Eye (tissue), 1 donor: ENCODE measurements around the gene MAG.
A peak's percentile ranks its signal among the peaks of the same experiment; 100 is the strongest.

Experiments used
- DNase-seq: peaks from one replicate; pipeline ENCODE4 v3.0.0-alpha.2; 2015

MAG gene

DNA sequence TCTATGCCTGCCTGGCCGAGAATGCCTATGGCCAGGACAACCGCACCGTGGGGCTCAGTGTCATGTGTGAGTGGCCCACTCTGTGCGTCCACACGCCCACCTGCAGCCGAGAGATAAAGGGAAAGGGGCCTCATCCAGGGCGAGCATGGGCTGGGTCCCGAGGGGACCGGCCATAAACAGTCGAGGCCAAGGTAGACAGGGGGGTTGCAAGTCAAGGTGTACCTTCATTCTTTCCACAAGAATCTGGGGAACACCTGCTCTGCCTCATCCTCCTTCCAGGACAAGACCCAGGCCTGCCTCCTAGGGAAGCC, 8.3 kb downstream of the MAG start:
- no peak for DNase-seq

DNA sequence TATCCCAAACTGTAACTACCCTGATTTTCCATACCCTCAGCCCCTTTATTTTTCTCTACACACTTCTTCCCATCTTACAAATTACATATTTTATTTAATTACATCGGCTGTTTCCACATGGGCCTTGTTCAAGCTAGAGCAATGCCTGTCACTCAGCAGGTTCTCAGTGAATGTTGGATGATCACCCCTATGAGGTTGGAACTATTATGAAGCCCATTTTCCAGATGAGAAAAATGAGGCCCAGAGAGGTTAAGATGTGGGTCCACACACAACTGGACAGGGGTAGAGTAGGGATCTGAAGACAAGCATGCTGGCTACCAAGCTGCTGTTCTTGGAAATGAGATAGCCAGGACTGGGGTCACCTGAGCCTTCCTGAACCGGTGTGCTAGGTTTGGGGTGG, 10.0 kb downstream of the MAG start:
- no peak for DNase-seq

GRCh38 chr19:35302446-35302845, 10.5 kb downstream of the MAG start:
- DNase-seq: no peak

GRCh38 chr19:35303357-35303915, 11.5 kb downstream of the MAG start:
- DNase-seq: no peak

- no peak for DNase-seq
These were observed 12.1 kb downstream of the MAG start for GRCh38 chr19:35304036-35304435.

DNA sequence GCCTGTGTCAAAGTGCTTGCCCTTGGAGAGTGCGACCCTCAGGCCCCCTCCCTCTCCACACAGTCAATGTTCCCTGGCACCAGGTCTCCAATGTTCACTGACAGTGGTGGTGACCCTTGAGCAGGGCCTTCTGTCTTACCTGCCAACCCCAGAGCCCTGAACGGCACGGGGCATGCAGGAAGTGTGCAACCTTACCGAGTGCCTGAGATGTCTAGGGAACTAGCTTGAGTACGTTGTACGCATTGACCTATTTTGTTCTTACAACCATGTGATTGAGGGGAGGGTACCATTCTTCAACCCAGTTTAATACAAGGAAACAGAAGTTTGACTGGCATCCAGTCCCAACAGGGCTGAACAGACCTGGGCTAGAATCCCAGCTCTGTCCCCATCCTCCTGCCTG, 13.2 kb downstream of the MAG start:
- no peak for DNase-seq

GRCh38 chr19:35306473-35307246, 14.7 kb downstream of the MAG start:
- DNase-seq: no peak

GRCh38 chr19:35307931-35308330, 16.0 kb downstream of the MAG start:
- DNase-seq: no peak

DNA sequence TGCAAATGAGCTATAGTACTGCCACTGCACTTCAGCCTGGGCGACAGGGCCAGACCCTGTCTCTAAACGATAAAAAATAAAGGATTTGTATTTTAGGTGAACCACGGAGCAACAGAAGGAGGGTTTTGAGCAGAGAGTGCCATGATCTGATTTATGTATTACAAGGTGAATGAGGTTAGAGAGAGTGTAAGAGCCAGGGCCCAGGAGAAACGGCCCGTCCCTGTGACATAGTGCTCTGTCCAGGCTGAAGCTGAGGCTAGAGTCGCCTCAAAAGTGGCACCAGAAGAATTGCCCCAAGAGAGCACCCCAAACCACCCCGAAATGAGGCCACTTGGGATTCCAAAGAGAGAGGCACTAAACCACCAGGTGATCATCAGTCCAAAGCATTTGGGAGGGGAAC, 16.9 kb downstream of the MAG start:
- no peak for DNase-seq

- peak; percentile 82 for DNase-seq
These were observed 17.7 kb downstream of the MAG start for GRCh38 chr19:35309481-35310279.

DNA sequence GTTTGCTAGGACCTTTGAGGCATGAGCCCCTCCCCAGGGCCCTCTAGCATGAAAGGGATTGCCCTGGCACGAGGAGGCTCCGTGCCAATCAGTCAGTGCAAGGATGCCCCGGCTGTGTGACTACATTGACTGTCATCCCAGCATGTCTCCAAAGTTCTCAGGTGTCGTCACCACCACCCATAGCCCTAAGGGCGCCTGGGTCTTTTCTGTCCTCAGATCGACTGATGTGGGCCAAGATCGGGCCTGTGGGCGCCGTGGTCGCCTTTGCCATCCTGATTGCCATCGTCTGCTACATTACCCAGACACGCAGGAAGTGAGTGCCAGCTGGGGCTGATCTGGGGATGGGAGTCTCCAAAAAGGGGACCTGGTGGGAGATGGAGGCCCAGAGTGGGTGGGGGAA, 18.4 kb downstream of the MAG start:
- DNase-seq: no peak

GRCh38 chr19:35310811-35311465, 19.0 kb downstream of the MAG start:
- no peak for DNase-seq

DNA sequence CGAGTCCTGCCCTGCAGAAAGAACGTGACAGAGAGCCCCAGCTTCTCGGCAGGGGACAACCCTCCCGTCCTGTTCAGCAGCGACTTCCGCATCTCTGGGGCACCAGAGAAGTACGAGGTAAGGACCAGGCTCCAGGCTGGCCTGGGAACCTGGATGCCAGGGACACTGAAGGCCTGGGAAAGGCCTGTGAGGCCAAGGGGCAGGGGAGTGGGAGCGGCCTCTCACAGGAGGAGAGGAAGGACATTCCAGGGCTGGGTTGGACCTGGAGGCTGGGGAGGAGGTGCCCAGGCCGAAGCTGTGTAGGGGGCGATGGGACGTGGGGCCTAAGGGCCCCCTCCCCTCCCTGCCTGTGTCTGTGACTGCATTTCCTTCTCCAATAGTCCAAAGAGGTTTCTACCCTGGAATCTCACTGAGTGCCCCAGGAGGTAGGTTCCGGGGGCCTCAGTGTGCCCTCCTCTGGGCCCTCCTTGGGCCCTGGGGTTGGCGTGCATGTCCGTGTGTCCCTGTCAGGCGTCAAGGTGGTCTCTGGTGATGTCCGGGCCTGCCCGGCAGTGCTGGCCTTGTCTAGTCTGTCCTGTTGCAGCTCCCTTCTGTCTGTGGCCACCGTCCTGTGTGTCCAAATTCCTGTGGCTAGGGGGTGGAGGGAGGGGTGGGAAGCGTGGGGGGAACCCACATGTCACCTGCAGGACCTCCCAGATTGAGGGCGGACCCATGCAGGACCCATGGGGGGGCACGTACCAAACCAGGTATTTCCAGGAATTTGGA, 20.1 kb downstream of the MAG start:
- no peak for DNase-seq

- DNase-seq: no peak
These were observed 21.6 kb downstream of the MAG start for GRCh38 chr19:35313587-35313986.

DNA sequence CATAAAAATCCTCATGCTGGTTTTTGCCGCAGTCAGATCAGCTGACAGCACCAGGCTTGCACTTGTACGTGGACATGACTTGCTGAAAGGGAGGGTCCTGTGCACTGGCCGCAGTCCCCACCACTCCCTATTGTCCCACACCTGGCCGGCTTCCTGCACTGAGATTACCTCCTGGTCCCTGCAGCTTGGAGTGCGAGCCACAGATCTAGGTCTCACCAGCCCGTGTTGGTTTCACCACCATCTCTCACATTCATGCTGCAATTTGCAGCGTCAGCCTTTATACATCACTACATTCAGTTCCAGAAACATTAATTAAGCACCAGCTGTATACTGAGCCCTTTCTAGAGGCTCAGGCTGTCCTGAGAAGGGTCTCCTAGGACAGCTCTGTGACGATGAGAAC, 22.1 kb downstream of the MAG start:
- no peak for DNase-seq

- no peak for DNase-seq
These were observed 23.0 kb downstream of the MAG start for GRCh38 chr19:35314858-35315470.

- peak; percentile 43 for DNase-seq
These were observed 23.9 kb downstream of the MAG start for GRCh38 chr19:35315883-35316282.

- no peak for DNase-seq
These were observed 24.6 kb downstream of the MAG start for GRCh38 chr19:35316560-35316959.

DNA sequence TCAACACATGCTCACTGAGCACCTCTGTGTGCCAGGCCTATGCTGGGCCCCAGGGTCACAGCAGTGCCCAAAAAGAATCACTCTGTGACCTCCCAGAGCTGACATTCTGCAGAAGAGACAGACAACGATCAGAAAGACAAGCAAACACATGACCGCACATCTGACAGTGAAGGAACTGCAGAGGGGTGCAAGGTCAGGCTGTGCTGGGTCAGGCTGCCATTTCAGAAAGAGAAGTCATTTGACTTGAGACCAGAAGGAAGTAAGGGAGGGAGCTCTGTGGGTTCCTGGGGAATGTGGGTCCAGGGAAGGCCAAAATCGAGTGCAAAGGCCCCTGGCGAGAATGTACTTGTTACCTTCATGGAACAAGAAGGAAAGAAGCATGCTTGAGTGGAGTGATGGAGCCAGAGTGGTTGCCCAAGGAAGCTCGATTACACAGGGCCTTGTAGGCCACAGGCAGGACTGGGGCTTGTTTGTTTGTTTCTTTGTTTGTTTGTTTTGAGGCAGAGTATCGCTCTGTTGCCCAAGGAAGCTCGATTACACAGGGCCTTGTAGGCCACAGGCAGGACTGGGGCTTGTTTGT, 25.6 kb downstream of the MAG start:
- DNase-seq: no peak

DNA sequence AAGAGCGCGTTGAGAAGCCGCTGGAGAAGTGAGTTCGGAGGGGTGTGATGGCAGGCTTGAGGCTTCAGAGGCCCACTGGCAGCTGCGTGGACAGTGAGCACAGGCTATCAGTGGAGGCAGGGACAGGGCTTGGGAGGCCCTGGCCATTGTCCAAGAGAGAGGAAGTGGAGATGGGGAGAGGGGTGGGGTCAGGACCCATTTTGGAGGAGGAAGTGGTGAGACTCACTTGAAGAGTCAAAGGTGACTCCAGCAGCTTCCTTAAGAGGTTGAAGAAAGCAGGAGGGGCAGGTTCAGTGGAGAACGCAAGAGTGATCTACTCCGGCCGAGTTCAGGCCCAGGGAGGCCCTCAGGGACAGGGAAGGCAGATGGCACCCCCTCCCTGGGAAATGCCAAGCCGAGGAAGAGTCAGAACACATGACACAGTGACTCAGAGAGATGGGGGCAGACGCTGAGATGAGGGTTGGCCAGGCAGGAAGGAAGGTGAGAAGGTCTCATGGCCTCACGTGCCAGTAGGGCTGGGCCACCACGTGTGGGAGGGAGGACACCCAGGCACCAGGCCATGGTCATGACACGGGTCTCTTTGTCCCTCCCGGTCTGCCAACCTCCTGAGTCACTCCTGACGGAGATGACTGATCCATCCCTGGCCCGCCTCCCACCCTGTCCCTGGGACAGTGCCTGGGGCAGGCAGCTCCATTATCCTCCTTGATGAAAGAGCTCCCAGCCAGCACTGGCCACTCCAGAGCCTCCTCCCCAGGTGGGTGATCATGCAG, 26.9 kb downstream of the MAG start:
- no peak for DNase-seq

DNA sequence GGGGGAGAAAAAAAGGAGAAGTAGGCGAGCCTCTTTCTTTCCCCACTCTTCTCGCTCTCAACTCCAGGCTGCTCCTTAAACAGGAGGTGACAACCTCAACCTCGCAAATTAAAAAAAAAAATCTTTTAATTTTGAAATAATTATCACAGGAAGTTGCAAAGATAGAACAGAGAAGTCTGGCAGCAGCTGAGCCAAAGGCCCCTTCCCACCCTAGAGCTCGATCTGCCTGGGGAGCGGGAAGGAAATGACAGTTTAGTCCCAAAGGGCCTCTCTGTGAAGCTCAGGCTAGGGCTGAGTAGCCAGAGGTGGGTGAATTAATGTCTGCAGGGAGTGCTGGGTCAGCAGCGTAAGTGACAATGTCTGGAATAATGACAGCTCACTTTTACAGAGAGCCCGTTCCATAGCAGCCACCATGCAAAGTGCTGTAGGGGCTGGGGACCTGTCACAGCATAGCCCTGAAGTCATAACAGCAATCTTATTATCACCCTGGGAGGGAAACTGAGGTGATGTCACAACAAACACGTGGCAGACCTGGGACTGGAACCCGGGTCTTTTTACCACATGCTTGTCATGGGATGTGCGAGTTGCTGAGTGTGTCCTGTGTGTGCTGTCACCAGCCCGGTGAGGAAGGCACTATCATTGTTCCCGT, 28.2 kb downstream of the MAG start:
- peak; percentile 50 for DNase-seq
